ENCODE results near the gene FLAD1. TPM values are rescaled to one million over a fixed set of nuclear protein-coding genes. Genes with fewer than 3 reads are reported as not detected.

Gene FLAD1
- total RNA-seq, 1 experiment from 2014 or later: 82.4 TPM

DNA sequence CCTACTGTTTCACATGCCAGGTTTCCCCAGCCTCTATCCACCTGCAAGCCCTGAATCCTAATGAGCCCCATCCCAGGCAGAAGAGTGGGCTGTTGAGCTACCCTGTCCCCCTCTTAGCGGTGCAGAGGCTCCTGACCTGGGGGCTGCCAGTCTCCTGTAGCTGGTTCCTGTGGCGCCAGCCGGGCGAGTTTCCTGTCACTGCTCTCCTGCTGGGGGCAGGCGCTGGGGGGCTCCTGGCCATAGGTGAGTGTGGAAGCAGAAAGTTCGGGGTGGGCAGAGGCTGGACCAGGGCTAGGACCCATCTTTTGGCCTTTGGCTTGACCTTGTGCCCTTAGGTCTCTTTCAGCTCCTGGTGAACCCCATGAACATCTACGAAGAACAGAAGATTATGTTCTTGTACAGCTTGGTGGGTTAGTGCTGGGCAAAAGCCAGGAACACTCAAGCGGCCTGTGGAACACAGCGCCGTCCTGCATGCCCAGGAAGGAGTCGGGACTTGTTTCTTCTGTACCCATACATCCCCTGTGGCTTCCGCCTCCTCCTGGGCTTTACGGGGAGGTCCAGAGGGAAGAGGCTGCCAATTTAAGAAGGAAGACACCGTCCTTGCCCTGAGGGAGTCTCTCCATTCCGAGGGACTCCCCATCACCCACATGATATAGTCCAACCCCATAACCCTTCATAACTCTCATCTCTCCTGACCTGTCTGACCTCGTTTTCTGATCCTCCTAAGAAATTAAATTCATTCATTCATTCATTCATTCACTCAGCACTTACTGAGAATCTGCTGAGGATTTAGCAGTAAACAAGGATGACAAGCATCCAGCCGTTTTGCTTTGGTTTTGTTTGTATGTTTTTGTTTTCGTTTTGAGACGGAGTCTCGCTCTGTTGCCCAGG, 51.4 kb downstream of the FLAD1 start:
- Histone ChIP-seq H3K9me3 (ENCODE audit: low read depth, low read length, poor library complexity, severe bottlenecking) (no peaks in the 10 kb centered on the region), H3K36me3 (ENCODE audit: insufficient read depth, low read length, poor library complexity, severe bottlenecking) (no peaks in the 10 kb centered on the region), H3K4me3 (ENCODE audit: low read depth, low read length, poor library complexity, severe bottlenecking) (no peak overlapping the region), H3K27ac (ENCODE audit: low read depth, low read length, poor library complexity, severe bottlenecking) (no peak overlapping the region), H3K27me3 (replicated peaks; ENCODE audit: insufficient read depth, low read depth, low read length, poor library complexity) (no peaks in the 10 kb centered on the region), H3K4me1 (ENCODE audit: insufficient read depth, low read length, poor library complexity, severe bottlenecking) (no peaks in the 10 kb centered on the region)
- no TSS peak for BruUV-seq (replicated peaks)
- ChIA-PET POLR2A (ENCODE audit: low non-redundant PET) (no interaction called here), CTCF (no interaction called here)
- TF ChIP-seq, protein P1, sequence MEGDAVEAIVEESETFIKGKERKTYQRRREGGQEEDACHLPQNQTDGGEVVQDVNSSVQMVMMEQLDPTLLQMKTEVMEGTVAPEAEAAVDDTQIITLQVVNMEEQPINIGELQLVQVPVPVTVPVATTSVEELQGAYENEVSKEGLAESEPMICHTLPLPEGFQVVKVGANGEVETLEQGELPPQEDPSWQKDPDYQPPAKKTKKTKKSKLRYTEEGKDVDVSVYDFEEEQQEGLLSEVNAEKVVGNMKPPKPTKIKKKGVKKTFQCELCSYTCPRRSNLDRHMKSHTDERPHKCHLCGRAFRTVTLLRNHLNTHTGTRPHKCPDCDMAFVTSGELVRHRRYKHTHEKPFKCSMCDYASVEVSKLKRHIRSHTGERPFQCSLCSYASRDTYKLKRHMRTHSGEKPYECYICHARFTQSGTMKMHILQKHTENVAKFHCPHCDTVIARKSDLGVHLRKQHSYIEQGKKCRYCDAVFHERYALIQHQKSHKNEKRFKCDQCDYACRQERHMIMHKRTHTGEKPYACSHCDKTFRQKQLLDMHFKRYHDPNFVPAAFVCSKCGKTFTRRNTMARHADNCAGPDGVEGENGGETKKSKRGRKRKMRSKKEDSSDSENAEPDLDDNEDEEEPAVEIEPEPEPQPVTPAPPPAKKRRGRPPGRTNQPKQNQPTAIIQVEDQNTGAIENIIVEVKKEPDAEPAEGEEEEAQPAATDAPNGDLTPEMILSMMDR (conservative IDR thresholded peaks at IDR 0.05; ENCODE audit: low read depth, low read length): no peak
- intact Hi-C loops (cut with micrococcal nuclease; ENCODE audit: unreplicated experiment): no loop called here
- no peak for DNase-seq (ENCODE audit: low spot score)

GRCh38 chr1:155035936-155036335, 52.8 kb downstream of the FLAD1 start:
- BruUV-seq (replicated peaks): no TSS peak
- Histone ChIP-seq H3K4me3 (ENCODE audit: low read depth, low read length, poor library complexity, severe bottlenecking) (no peak overlapping the region), H3K27me3 (replicated peaks; ENCODE audit: insufficient read depth, low read depth, low read length, poor library complexity) (no peaks in the 10 kb centered on the region), H3K27ac (ENCODE audit: low read depth, low read length, poor library complexity, severe bottlenecking) (no peak overlapping the region), H3K9me3 (ENCODE audit: low read depth, low read length, poor library complexity, severe bottlenecking) (no peaks in the 10 kb centered on the region), H3K36me3 (ENCODE audit: insufficient read depth, low read length, poor library complexity, severe bottlenecking) (no peaks in the 10 kb centered on the region), H3K4me1 (ENCODE audit: insufficient read depth, low read length, poor library complexity, severe bottlenecking) (no peaks in the 10 kb centered on the region)
- ChIA-PET CTCF (no interaction called here), POLR2A (ENCODE audit: low non-redundant PET) (no interaction called here)
- intact Hi-C loops (cut with micrococcal nuclease; ENCODE audit: unreplicated experiment): no loop called here
- TF ChIP-seq, protein P1 (conservative IDR thresholded peaks at IDR 0.05; ENCODE audit: low read depth, low read length): no peak
- TF ChIP-seq EZH2 (IDR thresholded peaks at IDR 0.05; ENCODE audit: borderline replicate concordance, low read depth, low read length, poor library complexity, severe bottlenecking): no peak
- no peak for DNase-seq (ENCODE audit: low spot score)

GRCh38 chr1:155037043-155037442, 53.9 kb downstream of the FLAD1 start:
- H3K4me3 ChIP-seq (ENCODE audit: low read depth, low read length, poor library complexity, severe bottlenecking): no peak overlapping the region
- no peaks in the 10 kb centered on the region for H3K4me1 ChIP-seq (ENCODE audit: insufficient read depth, low read length, poor library complexity, severe bottlenecking)
- no peaks in the 10 kb centered on the region for H3K9me3 ChIP-seq (ENCODE audit: low read depth, low read length, poor library complexity, severe bottlenecking)
- H3K27ac ChIP-seq (ENCODE audit: low read depth, low read length, poor library complexity, severe bottlenecking): no peak overlapping the region
- POLR2A ChIA-PET (ENCODE audit: low non-redundant PET): interaction anchor here (0.6 kb wide), 1 partner anchor 126 kb away, joined by 9 read pairs; no protein-coding TSS in a partner anchor
- no peaks in the 10 kb centered on the region for H3K27me3 ChIP-seq (replicated peaks; ENCODE audit: insufficient read depth, low read depth, low read length, poor library complexity)
- H3K36me3 ChIP-seq (ENCODE audit: insufficient read depth, low read length, poor library complexity, severe bottlenecking): no peaks in the 10 kb centered on the region
- no peak for DNase-seq (ENCODE audit: low spot score)
- intact Hi-C loops (cut with micrococcal nuclease; ENCODE audit: unreplicated experiment): no loop called here
- no TSS peak for BruUV-seq (replicated peaks)
- TF ChIP-seq, protein P1 (conservative IDR thresholded peaks at IDR 0.05; ENCODE audit: low read depth, low read length): no peak
- no peak for TF ChIP-seq EZH2 (IDR thresholded peaks at IDR 0.05; ENCODE audit: borderline replicate concordance, low read depth, low read length, poor library complexity, severe bottlenecking)
- CTCF ChIA-PET: no interaction called here
